Measurements from ENCODE around the gene B3GALT5.

The B3GALT5 gene

GRCh38 chr21:39645331-39645730 is 32.6 kb downstream of the B3GALT5 start:
- no peak for DNase-seq (ENCODE audit: low spot score)

DNA sequence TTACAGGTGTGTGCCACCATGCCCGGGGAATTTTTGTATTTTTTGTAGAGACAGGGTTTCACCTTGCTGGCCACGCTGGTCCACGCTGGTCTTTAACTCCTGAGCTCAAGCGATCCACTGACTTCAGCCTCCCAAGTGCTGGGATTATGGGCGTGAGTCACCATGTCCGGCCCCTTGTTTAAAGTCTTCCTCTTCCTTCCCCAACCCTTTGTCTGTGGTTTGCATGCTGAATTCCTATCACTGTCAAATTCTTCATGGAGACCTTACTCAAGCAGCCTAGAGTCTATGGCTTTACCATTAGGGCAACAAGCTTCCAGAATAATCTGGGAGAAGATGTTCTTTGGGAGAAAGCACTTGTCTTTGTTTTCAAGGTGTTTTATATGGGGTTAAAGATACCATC is 34.7 kb downstream of the B3GALT5 start:
- DNase-seq (ENCODE audit: low spot score): no peak

DNA sequence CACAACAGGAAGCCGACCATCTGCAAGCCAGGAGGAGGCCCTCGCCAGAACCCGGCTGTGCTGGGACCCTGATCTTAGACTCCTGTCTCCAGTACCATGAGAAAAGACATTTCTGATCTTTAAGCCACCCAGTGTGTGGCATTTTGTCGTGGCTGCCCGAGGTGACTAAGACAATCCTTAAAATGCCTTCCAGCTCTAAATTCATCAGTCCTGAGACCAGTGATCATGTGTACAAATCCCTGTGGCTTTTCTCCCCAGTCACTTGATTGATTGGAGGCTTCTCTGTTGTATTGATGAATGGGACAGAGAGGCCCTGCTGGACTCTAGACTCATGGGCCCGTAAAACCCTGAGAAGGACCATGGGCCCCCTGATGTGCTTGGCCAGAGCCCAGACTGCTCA is 36.1 kb downstream of the B3GALT5 start:
- DNase-seq (ENCODE audit: low spot score): no peak

DNA sequence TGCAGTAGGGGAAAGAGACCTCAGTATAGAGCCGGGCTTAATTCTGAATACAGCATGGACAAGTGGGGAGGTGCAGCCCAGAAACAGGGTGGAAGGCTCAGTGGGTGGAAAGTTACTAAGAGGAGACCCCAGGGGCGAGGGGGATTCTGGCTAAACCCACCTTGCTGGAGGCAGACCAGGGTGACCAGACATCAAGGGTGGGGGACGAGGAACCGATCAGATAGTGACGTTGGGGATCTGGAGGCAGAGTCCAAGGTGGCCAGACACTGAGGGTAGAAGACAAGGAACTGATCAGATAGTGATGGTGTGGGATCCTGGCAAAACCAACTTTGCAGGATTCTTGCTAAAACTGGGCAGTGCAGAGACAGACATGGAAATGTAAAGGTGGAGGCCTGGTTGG is 36.8 kb downstream of the B3GALT5 start:
- no peak for DNase-seq (ENCODE audit: low spot score)

DNA sequence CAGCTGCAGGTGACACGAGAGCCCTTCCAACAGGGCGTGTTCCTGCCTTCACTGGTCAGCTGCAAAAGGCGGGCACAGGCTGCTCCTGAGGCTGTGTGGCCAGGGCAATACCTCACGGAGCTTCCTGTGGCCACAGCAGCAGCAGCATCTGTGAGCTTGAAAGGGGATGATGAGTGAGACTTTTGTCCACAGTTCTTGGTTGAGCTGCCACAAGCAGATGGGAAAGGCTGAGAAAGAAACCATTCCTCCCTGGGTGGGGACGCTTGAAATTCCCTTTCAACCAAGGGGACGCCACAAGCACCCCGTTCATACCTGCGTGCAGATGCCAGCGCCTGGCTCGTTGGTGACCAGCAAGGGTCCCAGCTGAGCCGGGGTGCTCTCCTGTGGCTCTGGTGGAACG is 37.6 kb downstream of the B3GALT5 start:
- DNase-seq (ENCODE audit: low spot score): no peak

DNA sequence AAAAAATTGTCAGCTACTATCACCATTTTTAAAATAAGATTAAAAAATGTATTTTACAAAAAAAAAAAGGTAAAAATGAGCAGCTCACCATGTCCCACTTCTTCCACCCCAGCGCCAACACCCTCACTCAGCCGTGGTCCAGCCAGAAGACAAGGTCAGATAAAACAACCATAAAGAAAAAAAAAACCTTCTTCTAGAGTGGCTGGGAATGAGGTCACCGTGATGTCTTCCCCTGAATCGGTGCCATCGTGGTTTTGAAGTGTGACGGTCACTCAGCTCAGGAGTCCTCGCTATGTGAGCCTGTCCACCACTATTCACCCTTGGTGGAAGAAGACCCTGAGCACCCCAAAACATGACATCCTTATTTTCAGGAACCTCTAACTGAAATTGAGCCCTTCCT is 38.1 kb downstream of the B3GALT5 start:
- no peak for DNase-seq (ENCODE audit: low spot score)

DNA sequence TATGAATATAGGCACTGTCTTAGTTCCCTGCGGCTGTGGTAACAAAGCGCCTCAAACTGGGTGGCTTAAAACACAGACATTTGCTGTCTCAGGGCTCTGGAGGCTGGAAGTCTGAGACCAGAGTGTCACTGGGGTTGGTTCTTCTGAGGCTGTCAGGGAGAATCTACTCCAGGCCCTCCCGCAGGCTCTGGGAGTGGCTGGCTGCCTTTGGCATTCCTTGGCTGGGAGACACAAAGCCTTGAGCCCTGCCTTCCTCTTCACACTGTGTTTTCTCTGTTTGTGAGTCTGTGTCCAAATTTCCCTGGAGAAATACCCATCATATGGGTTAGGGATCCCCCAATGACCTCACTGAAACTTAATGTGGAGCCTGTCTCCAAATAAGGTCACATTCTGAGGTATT is 38.5 kb downstream of the B3GALT5 start:
- DNase-seq (ENCODE audit: low spot score): no peak

DNA sequence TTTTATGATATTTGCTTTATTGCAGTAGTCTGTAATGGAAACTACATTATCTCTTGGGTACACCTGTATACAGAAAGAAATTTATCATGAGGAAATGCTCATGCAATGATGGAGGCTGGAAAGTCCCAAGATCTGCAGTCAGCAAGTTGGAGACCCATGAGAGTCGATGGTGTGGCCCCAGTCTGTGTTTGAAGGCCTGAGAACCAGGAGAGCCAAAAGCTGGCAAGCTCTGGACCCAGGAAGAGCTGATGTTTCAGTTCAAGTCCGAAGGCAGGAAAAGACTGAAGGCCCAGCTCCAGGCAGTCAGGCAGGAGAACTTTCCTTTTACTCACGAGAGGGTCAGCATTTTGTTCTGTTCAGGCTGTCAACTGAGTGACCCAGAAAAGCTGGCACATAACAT is 42.2 kb downstream of the B3GALT5 start:
- DNase-seq (ENCODE audit: low spot score): no peak

- DNase-seq (ENCODE audit: low spot score): no peak
Observed at GRCh38 chr21:39655589-39655988, 42.8 kb downstream of the B3GALT5 start.

DNA sequence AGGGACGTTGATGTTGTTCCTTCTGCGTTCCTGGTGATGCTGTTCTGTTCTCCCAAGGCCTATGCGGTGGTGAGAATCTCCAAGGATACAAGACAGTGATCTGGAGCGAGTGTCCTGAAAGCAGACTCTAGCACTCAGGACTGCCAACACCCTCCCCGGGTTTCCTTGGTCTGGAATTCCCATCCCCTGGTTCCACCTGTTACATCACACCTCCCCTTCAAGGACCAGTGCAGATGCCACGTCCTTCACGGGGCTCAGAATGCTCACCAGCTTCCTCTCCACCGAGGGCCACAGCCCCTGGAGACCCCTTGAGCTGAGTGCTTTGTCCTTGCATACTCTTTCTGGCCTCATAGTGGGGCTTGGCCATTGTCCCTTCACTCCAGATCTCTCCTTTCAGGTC is 43.5 kb downstream of the B3GALT5 start:
- no peak for DNase-seq (ENCODE audit: low spot score)

DNA sequence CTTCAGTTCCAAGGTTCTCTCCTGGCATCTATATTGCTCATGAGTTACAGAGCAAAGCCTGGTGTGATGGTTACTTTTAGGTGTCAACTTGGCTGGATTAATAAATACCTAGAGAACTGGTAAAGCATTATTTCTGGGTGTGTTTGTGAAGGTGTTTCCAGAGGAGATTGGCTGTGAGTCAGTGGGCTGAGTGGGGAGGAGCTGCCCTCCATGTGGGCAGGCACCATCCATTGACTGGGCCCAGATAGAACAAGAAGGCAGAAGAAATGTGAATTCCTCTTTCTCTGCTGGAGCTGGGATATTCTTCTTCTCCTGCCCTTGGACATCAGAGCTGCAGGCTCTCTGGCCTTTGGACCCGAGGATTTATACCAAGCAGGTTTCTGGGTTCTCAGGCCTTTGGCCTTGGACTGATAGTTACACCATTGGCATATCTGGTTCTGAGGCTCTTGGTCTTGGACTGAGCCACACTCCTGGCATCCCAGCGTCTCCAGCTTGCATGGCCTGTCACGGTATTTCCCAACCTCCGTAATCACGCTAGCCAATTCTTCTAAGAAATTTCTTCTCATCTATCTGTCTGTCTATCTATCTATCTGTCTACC is 44.5 kb downstream of the B3GALT5 start:
- no peak for DNase-seq (ENCODE audit: low spot score)

DNA sequence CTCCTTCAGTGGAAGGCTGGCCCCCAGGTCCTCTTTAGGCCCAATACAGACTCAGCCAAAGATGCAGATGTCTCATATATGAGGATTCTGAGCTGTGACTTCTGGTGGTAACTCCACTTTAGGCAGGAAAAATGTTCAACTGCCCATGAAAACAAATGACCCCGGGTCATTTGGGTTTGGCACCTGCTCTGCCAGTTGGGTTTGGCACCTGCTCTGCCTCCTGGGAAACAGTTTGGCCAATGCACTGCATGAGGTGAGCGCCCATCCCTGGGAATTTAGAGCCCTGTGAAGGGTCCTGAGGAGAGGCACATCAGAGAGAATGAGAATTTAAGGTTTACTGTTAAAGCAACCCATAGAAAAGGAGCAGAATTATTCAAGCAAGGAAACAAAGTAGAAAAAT is 45.3 kb downstream of the B3GALT5 start:
- DNase-seq (ENCODE audit: low spot score): no peak

- no peak for DNase-seq (ENCODE audit: low spot score)
Observed at GRCh38 chr21:39659070-39659815, 46.5 kb downstream of the B3GALT5 start.

DNA sequence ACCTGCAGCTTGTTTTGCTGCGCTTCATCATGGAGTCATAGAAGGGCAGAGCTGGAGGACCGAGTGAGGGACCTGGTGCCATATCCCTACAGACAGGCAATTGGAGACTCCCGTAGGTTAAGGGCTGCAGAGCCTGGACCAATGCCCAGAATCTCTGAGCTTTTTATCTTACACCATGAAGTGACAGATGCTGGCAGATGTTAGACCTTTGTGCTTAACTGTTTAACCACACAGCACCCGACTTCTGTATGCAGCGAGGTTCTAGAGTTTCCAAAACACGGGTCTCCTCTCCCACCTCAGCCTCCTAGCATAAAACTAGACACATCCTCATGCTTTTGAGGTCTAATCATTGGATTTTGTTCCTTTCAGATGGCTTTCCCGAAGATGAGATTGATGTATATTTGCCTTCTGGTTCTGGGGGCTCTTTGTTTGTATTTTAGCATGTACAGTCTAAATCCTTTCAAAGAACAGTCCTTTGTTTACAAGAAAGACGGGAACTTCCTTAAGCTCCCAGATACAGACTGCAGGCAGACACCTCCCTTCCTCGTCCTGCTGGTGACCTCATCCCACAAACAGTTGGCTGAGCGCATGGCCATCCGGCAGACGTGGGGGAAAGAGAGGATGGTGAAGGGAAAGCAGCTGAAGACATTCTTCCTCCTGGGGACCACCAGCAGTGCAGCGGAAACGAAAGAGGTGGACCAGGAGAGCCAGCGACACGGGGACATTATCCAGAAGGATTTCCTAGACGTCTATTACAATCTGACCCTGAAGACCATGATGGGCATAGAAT is 47.6 kb downstream of the B3GALT5 start:
- no peak for DNase-seq (ENCODE audit: low spot score)

- DNase-seq (ENCODE audit: low spot score): no peak
Observed at GRCh38 chr21:39661121-39661520, 48.4 kb downstream of the B3GALT5 start.

GRCh38 chr21:39661740-39662139 is 49.0 kb downstream of the B3GALT5 start:
- DNase-seq (ENCODE audit: low spot score): no peak

- DNase-seq (ENCODE audit: low spot score): no peak
Observed at GRCh38 chr21:39662411-39662953, 49.7 kb downstream of the B3GALT5 start.

- no peak for DNase-seq (ENCODE audit: low spot score)
Observed at GRCh38 chr21:39663066-39663465, 50.3 kb downstream of the B3GALT5 start.

DNA sequence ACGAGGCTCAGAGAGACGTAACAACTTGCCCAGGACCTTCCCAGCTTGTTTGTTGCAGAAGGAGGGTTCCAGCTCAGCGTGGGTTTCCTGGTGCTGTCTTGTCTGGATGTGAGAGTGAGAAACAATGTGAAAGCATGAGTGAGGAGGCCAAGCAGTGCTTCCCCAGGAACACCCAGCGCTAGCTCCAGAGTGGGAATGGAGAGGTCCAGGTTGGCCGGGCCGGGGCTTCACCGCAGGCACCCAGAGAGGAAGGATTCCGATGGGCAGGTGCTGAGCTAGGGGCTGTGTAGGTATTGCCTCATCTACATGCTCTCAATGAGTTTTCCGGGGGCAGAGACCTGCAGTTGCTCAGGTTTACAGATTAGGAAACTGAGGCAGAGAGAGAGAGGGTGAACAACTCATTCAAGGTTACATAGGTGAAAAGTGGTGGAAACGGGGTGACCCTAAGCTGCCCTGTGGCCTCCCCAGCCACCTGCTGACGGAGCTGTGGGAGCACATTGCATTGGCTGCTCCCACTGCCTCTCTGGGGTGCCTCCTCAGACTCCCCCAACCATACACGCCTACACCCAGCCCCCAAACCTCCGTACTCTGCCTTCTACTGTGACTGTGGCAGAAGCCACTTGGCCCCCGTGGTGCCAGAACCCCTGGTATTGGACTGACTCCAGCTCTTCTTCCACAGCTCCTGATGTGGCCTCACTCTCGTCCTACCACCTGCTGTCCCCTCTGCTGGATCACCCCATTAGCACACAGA is 51.2 kb downstream of the B3GALT5 start:
- no peak for DNase-seq (ENCODE audit: low spot score)

GRCh38 chr21:39664586-39664985 is 51.8 kb downstream of the B3GALT5 start:
- DNase-seq (ENCODE audit: low spot score): no peak

DNA sequence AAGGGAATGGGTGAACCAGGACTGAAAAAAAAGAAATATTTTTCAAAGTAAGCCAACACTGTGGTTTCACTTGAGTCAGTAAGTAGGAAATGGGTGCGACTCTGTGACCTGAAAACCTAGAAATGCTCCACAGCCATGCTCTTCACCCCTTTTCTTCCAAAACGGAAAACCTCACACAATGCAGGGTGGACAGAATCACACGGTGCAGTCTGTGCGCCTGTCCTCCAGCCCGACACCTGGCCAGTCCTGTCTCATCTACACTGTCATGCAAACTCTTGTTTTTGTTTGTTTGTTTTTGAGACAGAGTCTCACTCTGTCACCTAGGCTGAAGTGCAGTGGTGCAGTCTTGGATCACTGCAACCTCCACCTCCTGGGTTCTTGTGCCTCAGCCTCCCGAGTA is 53.3 kb downstream of the B3GALT5 start:
- no peak for DNase-seq (ENCODE audit: low spot score)

Measured in SK-N-DZ (cell line).